Left forelimb (tissue), 1 donor: ENCODE results near the gene DNAH8.

Experiments used
- DNase-seq: peaks from one replicate; pipeline ENCODE4 v3.0.0-alpha.2; 2018; ENCODE audit warnings: low spot score

The DNAH8 gene, protein sequence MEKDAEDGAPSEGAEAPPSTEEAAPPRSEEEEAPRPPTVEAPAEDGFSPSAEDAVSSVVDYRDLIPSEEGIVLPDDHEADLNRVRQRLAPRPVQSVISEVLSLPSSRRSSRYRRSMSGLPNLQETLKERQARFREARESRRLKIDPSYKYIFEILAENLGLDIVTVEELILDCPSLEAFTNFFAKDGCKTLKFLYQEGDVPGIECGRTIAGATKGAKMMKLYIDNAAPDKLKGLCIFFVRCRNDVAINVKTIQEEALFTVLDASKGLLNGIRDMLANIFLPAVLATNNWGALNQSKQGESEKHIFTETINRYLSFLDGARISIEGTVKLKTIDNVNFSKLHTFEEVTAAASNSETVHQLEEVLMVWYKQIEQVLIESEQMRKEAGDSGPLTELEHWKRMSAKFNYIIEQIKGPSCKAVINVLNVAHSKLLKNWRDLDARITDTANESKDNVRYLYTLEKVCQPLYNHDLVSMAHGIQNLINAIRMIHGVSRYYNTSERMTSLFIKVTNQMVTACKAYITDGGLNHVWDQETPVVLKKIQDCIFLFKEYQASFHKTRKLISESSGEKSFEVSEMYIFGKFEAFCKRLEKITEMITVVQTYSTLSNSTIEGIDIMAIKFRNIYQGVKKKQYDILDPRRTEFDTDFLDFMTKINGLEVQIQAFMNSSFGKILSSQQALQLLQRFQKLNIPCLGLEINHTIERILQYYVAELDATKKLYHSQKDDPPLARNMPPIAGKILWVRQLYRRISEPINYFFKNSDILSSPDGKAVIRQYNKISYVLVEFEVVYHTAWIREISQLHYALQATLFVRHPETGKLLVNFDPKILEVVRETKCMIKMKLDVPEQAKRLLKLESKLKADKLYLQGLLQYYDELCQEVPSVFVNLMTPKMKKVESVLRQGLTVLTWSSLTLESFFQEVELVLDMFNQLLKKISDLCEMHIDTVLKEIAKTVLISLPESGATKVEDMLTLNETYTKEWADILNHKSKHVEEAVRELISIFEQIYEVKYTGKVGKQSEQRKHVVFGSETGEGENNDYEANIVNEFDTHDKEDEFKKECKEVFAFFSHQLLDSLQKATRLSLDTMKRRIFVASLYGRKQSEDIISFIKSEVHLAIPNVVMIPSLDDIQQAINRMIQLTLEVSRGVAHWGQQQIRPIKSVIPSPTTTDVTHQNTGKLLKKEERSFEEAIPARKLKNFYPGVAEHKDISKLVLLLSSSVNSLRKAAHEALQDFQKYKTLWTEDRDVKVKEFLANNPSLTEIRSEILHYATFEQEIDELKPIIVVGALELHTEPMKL (N-terminal part only)

DNA sequence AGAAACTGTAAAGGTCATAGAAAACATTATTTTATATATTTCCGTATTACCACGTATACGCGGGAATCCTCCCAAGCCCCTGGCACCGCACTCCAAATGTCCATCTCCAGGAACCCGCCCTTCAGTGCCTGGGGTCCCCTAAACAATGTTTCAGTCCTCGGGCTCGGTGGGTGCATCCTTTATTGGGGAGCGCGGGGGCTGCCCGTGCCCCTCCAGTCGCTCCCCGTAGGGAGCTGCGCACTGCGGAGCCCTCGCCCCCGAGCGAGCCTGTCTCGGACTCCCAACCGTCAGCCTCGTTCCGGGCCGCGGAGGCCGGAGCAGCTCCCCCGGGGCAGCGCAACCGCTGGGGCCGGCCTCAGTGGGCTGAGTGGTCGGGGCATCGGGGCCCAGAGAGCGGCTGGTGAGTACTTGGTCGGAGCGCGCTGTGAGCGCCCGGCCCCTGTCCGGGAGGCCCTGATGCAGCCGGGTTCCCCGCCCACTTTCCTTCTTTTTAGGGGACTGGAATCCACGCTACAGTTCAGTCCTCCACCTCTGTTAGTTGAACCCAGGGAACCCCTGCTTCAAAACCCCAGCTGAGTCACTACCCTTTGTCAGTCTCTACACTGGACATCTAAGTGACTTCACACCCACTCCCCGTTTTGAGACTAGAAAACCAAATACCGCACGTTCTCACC lies at the start of gene DNAH8:
TSS of gene DNAH8 (plus strand) at position 296 of the 674 bp plus-strand sequence. CDS start 7,499 bp downstream, outside the sequence.
- DNase-seq = no peak

DNA sequence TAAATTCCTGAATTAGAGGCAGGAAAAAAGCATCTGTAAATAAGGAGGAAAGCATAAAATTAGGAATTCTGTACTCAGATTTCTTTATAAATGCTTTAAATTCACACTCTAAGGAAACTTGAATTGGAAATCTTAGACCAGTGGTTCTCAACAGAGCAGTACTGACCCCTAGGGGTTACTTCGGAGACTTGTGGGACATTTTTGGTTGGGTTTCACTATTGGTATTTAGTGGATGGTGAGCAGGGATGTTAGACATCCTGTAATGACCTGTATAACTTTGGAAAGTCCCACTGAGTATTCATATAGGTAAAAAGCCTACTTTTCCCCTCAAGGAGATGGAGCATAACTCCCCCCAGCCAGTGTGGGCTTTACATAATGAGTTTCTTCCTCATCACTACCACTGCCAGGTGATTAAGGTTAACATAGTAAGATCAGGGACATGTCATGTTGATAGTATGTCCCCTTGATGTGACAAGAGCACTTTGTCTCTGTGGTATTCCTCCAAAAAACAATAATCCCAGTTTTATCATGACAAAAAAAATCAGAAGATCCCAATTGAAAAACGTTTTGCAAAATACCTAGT lies 43.1 kb upstream of the DNAH8 start:
- no peak for DNase-seq

DNA sequence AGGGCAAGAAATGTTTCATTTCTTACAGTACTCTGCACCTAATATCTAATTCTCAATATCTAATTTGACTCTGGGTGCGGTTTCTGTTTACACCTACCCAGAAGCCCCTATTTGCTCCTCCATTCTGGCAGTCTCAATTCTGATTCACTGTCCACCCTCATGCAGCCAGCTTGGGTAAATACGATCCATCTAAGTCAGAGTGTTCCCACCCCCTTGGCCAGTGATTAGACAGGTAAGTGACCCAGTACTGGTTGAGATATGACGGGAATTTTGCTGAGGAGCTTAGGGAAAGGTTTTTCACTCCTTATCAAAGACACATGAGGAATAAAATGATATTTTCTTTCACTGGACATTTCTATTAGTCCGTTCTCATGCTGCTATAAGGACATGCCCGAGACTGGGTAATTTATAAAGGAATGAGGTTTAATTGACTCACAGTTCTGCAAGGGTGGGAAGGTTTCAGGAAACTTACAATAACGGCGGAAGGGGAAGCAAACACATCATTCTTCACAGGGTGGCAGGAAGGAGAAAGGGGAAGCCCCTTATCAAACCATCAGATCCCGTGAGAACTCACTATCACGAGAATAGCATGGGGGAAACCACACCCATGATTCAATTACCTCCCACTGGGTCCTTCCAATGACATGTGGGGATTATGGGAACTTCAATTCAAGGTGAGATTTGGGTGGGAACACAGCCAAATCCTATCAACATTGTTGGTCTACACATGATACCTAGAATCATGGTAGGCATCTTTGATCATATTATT lies 41.5 kb upstream of the DNAH8 start:
- no peak for DNase-seq

DNA sequence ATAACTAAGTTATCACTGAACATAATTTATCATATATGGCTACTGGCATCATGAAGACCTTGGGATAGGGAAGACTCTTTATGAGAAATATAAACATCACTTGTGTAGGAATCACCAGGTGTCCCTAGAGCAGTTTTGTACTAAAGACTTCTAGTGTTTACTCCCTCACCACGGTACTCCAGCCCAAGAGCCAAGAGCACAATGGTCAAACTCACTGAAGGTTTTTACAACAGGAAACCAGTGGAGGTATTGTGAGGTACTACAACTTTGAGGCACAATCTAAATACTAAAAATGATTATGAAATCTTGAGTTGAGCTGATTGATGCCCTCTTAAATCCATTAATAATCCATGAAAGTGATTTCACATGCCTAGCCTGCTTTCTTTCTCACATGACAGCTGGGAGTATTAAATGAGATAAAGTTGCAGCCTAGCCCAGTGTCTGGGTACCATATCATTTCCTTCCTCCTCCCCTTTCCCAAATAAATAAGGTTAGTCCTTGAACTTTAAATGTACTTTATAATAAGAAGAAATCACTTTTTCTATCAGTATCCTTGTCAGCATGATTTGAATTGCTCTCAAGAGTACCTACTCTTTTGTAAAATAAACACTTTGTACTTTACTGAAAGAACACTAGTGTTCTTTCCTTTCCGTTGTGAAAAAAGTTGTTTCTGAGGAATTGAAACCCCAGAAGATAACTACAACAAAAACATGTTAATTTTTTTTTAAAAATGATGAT lies 38.7 kb upstream of the DNAH8 start:
- DNase-seq = no peak

DNA sequence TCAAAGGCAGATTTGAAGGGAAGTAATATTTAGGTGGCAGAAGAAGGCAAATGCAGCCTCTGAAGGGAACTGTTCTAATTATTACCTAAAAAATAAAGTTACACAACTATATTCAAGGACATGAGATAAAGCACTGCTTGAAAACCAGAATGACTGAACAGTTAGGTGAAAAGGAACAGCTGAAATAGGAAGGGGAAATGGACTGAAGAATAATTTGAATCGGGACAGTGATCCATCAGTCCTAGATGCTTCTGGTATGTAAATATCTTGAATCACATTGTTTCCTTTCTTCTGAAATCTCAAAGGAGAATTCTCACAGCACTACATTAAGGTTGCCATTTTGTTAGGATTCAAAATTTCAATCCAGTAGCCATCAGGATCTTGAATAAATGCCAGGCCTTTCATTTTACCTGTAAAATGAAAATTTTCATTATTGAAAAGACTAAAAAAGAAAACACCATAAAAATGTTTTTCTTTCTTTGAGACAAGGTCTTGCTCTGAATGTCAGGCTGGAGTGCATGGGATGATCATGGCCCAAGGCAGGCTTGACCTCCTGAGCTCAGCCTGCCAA lies 38.1 kb upstream of the DNAH8 start:
- no peak for DNase-seq

DNA sequence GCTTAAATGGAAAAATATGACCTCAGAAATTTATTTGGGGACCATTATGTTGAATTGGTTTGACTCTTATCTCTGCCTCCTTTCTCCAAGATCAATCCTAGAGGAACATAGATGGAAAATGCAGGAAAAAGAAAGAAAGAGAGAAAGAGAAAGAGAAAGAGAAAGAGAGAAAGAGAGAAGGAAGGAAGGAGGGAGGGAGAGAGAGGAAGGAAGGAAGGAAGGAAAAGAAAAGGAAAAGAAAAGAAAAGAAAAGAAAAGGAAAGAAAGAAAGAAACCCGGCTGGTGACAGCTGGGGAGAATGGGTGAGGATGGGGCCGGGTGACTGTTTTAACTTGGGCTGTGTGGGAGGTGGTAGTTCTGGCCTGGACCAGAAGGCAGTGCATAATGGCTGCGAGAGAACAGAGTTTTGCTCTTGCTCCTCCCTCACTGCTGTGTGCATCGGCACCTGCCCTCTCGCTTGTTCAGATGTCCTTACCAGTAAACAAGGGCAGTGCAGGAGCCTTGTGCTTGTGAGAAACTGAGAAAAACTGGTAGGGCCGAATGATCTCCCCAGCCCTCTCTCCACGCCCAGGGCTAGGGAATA lies 36.8 kb upstream of the DNAH8 start:
- DNase-seq = no peak

DNA sequence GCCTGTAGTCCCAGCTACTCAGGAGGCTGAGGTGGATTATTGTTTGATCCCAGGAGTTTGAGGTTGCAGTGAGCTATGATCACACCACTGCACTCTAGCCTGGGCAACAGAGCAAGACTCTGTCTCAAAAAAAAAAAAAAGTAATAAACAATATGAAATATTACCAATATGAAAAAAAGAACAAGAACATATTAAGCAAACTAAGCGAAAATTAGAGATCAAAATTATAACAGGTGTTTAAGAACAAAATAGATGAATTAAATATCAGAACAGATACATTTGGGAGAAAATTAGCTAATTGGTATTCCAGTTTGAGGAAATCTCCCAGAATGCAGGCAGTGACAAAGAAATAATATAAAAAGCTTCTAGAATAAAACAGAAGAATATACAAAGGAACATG lies 35.4 kb upstream of the DNAH8 start:
- no peak for DNase-seq

DNA sequence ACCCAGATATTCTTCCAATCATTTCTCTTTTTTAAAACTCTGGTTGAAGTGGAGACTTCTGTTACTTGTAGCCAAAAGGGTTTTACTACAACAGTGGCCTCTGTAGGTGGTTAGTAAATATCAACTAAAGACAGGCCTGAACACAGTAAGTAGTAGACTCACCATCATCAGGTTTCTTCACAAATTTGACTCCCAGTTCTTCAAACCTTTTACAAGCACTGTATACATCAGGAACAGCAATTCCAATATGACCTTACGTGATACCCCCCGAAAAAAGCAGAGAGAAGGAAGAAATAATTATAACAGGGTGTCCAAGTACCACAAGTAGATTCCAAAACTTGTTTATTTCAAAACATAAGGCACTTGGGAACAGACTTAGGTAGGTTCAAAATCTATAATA lies 33.3 kb upstream of the DNAH8 start:
- no peak for DNase-seq

DNA sequence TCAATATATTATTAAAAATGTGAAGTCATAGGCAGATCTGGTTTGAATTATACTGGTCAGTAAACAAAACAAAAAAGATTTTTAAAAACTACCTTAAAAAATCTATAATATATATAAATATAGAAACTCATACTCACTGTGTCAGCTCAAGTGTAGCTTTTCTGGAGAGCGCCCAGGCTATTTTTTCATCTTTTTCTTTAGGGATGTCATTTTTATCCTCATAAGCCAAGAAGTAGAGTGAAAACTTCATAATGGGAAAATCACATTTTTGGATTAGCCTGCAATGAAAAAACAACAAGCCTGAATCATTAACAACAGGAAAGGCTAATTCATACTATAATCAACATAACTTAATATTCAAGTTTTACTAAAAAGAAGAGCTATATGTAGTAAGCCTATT lies 30.9 kb upstream of the DNAH8 start:
- DNase-seq = no peak

DNA sequence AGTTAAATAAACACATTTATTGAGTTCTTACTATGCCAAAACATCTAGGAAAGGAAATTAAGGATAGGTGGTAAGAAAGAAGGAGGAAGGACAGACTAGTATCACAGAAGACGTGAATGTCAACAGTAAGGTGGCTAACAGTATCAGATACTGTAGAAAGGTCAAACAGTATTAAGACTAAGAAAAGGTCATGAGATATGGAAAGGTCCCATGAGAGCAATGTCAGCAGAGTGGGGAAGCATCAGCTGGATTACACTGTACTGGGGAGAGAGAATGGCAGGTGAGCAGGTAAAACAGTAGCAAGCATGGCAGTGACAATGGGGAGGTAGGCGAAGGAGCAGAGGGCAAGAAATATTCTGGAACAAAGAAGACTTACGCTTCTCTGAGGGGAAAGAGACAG lies 30.2 kb upstream of the DNAH8 start:
- DNase-seq = no peak

DNA sequence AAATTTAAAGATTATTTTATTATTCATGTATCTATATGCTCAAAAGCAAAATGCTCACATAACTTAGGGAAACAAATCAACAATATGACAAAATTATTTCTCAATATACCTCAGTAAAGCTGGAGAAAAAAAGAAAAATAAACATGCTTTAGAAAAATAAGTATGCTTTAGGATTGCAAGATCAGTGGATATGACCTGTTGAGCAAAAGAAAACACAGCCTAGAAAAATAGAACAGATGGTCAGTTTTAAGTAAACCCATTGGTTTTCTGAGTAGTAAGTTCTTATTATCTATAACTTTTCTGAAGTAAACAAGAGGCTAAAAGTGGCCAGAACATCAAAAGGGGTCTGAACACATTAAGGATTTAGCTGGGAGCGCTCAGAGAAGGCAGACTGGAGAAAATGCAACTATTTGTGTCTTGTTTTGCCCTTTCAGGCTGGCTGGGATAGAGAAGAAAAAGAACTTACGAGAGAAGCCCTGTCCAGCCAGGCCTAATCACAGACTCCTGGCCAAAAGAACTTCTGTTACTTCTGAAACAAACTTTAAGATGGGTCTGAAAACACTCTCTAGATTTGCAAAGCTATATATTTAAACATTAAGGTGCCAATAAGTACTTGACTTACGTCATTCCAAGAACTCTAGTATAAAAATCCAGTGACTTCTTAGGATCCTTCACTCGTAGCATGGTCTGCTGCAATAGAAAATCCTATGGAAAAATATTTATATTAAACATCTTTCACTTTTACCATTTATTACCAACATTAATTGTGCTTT lies 28.7 kb upstream of the DNAH8 start:
- DNase-seq = no peak

DNA sequence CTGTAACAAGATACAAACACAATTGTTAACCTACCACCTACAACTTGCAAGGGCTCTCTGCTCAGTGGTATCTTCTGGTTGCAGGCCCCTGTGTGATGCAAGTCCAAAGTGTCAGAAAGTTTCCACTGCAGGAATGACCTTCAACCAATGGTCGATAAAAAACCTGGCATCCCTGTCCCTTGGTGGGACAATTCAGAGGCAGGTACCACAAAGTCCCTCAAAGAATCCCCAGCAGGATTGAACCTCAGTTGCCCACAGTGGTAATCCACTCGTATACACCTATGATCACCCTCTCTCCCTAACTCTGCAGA lies 28.1 kb upstream of the DNAH8 start:
- DNase-seq = no peak

DNA sequence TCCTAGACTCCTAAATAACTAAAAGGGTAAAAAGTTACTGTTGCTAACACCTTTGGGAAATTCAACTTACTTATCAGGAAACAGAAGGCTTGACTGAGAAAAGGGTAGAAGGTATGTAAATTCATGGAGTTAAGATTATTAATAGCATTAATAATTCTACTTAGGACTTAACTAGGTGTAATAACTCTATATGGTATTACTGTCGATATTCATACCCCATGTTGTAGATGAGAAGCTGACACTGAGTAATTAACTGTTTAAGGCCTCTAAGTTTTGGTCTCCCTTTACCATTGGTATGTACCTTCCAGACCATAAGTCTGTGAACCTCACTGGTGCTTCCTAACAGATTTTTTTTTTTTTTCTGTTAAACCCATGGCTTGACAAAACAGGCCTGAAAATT lies 27.6 kb upstream of the DNAH8 start:
- DNase-seq = no peak

DNA sequence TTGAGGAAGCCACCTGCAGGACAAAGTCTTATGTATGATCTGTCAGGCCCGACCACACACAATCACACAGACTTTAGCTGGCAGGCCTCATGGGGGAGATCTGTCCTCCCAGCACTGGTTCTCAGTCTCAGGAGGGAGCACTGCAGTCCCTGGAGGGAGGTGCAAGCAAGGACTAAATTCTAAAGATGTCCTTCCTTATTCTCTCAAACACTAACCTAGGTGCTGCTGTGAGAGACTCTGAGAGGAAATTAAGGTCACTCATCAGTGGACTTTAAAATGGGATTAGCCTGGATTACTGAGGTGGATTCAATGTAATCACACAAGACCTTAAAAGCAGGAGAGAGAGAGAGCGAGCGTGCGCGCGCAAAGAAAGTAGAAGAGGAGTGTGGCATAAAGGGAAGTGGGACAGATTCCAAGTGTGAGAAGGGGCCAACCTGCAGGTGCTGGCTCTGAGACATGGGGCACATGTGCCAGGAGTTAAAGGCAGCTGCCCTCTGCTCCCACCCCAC lies 26.5 kb upstream of the DNAH8 start:
- DNase-seq = no peak

DNA sequence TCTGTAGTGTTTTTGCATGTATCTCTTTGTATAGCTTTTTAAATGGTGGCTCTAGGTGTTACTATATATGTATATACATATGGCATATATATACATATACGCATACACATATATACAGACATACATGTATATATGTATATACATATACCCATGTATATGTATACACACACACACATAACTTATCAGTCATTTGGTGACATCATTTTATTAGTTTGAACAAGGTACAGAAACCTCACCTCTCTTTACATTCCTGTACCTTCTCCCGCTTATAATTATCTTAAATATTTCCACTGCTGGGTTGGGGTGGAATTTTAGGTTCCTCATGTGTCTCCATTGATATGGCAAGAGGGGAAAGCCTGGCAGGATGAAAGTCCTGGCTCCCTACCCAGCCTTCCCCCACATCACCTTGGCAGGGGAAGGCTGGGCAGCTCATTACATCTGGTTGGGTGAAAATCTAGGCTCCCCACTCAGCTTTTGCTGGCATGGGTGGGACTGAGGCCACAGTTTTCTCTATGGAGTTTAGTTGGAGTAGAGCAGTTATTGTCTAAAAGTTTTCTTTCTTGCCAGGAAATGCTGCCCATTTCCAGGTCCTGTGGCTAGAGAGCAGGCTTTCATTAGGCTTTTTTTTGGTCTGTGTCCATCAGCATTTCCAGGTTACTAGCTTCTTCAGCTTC lies 19.7 kb upstream of the DNAH8 start:
- DNase-seq = no peak

DNA sequence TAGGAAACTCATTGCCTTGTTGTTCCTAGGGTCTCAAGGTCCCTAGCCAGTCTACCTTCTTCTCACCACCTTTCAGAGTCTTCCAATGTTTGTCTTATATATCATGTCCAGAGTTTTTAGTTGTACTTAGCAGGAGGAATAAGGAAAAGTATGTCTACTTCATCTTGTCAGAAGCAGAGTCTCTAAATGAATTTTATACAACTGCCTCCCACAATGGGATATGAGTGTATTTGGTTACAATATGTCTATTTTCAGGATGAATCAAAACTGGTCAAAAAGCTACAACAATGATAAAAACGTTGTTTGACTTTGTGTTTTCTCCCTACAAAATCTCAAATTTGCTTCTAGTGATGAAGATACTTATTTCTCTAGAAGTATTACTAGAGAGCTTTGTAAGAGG lies 19.2 kb upstream of the DNAH8 start:
- DNase-seq = no peak

DNA sequence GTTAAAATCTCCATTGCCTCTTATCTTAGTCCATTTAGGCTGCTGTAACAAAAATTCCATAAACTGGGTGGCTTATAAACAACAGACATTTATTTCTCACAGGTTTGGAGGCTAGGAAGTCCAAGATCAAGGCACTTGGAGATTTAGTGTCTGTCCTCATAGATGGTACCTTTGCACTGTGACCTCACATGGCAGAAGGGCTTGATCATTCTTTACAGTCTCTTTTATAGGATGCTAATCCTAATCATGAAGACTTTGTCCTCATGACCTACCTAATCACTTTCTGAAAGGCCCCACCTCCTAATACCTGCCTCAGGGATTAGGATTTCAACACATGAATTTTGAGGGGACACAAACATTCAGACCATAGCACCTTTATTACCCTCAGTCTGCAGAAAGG lies 18.8 kb upstream of the DNAH8 start:
- DNase-seq = no peak

DNA sequence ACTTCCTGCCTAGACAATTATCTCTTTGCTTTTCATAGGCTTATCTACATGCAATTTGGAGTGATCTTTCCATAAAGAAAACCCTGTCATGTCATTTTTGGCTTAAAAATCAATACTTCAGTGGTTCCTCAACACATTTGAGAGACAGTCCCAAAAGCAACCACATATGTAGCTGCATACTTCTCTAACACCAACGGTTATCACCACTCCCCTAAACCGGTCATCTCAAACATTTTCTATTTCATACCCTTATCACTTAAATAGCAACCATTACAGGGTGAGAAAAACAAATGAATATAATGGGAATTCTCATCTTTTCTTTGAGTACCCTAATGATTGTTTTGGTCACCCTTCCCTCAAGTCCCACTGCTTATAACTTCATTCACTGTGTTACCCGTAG lies 17.3 kb upstream of the DNAH8 start:
- DNase-seq = no peak
